Gastrocnemius medialis (tissue), 4 donors: ENCODE results near the gene ARHGAP9. TPM values are rescaled to one million over a fixed set of nuclear protein-coding genes. Genes with fewer than 3 reads are reported as not detected.
"Not testable (repeated sequence)": the region's sequence is repeated elsewhere in the genome, so short reads cannot be mapped to it uniquely, and the experiment has no call there.

Source experiments
- ATAC-seq, 2 donors: fragments of 150-250 bp; one replicate each; pipeline ENCODE4 v1.9.1; 2016
- DNase-seq, 2 donors: peaks; one replicate each; pipeline ENCODE4 v3.0.0-alpha.2; 2019
- H3K27ac ChIP-seq, 4 donors: fragments of 200-600 bp; sonication (generic); 1 replicate in 1 of 4; 2 replicates in 3 of 4; pipeline ENCODE4 v1.5.1; 2016 to 2018; ENCODE audit warnings: mild to moderate bottlenecking in 2 of 4, moderate library complexity in 1 of 4
- H3K27me3 ChIP-seq, 3 donors: fragments of 200-600 bp; sonication (generic) in 2 of 3; 1 replicate in 1 of 3; 2 replicates in 2 of 3; pipeline versions ENCODE4 v1.5.1 to v1.6.0; 2016 to 2019; ENCODE audit warnings: mild to moderate bottlenecking in 1 of 3, moderate library complexity in 1 of 3
- H3K36me3 ChIP-seq, 2 donors: fragments of 200-600 bp; sonication (generic) in 1 of 2; one replicate each; pipeline ENCODE4 v1.5.1; 2017 to 2018
- H3K4me1 ChIP-seq, 2 donors: fragments of 200-600 bp; sonication (generic) in 1 of 2; one replicate each; pipeline ENCODE4 v1.5.1; 2016 to 2017; ENCODE audit warnings: mild to moderate bottlenecking in 2 of 2
- H3K4me3 ChIP-seq, 4 donors: fragments of 200-600 bp; sonication (generic) in 3 of 4; 1 replicate in 1 of 4; 2 replicates in 3 of 4; pipeline ENCODE4 v1.5.1; 2016 to 2019; ENCODE audit warnings: mild to moderate bottlenecking in 2 of 4
- H3K9me3 ChIP-seq, 3 donors: fragments of 200-600 bp; sonication (generic) in 2 of 3; 1 replicate in 1 of 3; 2 replicates in 2 of 3; pipeline ENCODE4 v1.5.1; 2016 to 2019
- POLR2A ChIP-seq, 2 donors: fragments of 450-650 bp; IDR thresholded peaks; one replicate each; pipeline ENCODE4 v1.6.1; 2017; ENCODE audit warnings: antibody characterized with exemption in 2 of 2, mild to moderate bottlenecking in 2 of 2, moderate library complexity in 2 of 2
- in situ Hi-C, 4 donors: fragments of 200-750 bp; cut with MboI; loops; one replicate each; pipeline versions ENCODE4 v1.15.0 to v1.8.0; 2017; ENCODE audit warnings: low sequenced_read_pairs in 4 of 4
- intact Hi-C: fragments of 100-400 bp; cut with DNase I; formaldehyde crosslinking; loops from one replicate; pipeline ENCODE4 v1.15.1; 2023; ENCODE audit warnings: low total_unique reads
- microRNA counts, 2 donors: library from miRNA; unstranded; fragments of <30 nt; microRNA quantifications; one replicate each; lab custom pipeline; 2016
- microRNA-seq, 2 donors: library from miRNA; unstranded; fragments of <30 nt; microRNA quantifications; one replicate each; pipeline ENCODE4, GENCODE V29; 2016; ENCODE audit warnings: borderline replicate concordance in 2 of 2
- total RNA-seq, 4 donors: library from RNA; depleted of rRNA; stranded (reverse); fragments of >200 nt; gene quantifications; one replicate each; pipeline versions ENCODE4 v1.1.0 to v1.2.3, GENCODE V29; 2016
- TF ChIP-seq, protein P1 (sequence below), 5 experiments: fragments of 450-650 bp in 3 of 5; fragments of 200-600 bp in 2 of 5; sonication (generic) in 2 of 5; IDR thresholded peaks in 4 of 5; conservative IDR thresholded peaks in 1 of 5; 1 replicate in 4 of 5; 2 replicates in 1 of 5; pipeline ENCODE4 v1.5.1; 2016 to 2019; ENCODE audit warnings: antibody characterized with exemption in 5 of 5, mild to moderate bottlenecking in 3 of 5, moderate library complexity in 3 of 5

Gene ARHGAP9
- total RNA-seq, 4 donors from 2014 or later: 2.7 to 5.1 (median 4.7) TPM

- intact Hi-C loops: loop anchor here (1.0 kb wide), 1 partner anchor 90 kb away; no protein-coding TSS in a partner anchor
- in situ Hi-C loops: loop anchor here in 2 of 4 donors (10.0 to 25.0 kb wide), 2 partner anchors 167 to 185 kb away; partner anchors contain the start of gene STAC3 (in 1 of the 2)
- no peaks in the 10 kb centered on the region for H3K36me3 ChIP-seq
- peaks cover 6 to 14% of the 10 kb centered on the region in 2 donors for H3K4me1 ChIP-seq
- no peaks in the 10 kb centered on the region for H3K27me3 ChIP-seq
- H3K27ac ChIP-seq: peak overlapping the region; percentile 91 to 95 (median 95)
- ATAC-seq (no peak), DNase-seq (no peak)
- peak overlapping the region; percentile 66 to 92 (median 70) for H3K4me3 ChIP-seq
- H3K9me3 ChIP-seq: no peaks in the 10 kb centered on the region
- TF ChIP-seq, protein P1, sequence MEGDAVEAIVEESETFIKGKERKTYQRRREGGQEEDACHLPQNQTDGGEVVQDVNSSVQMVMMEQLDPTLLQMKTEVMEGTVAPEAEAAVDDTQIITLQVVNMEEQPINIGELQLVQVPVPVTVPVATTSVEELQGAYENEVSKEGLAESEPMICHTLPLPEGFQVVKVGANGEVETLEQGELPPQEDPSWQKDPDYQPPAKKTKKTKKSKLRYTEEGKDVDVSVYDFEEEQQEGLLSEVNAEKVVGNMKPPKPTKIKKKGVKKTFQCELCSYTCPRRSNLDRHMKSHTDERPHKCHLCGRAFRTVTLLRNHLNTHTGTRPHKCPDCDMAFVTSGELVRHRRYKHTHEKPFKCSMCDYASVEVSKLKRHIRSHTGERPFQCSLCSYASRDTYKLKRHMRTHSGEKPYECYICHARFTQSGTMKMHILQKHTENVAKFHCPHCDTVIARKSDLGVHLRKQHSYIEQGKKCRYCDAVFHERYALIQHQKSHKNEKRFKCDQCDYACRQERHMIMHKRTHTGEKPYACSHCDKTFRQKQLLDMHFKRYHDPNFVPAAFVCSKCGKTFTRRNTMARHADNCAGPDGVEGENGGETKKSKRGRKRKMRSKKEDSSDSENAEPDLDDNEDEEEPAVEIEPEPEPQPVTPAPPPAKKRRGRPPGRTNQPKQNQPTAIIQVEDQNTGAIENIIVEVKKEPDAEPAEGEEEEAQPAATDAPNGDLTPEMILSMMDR (IDR thresholded peaks at IDR 0.05 in 4 of 5, conservative IDR thresholded peaks at IDR 0.05 in 1 of 5): no peak
- no peak for TF ChIP-seq POLR2A (IDR thresholded peaks at IDR 0.05)
Observed at GRCh38 chr12:57429473-57430111, 50.1 kb downstream of the ARHGAP9 start.

- H3K27ac ChIP-seq: peak overlapping the region; percentile 91 to 95 (median 95)
- no peaks in the 10 kb centered on the region for H3K9me3 ChIP-seq
- TF ChIP-seq, protein P1 (IDR thresholded peaks at IDR 0.05 in 4 of 5, conservative IDR thresholded peaks at IDR 0.05 in 1 of 5): no peak
- no peak for TF ChIP-seq POLR2A (IDR thresholded peaks at IDR 0.05)
- DNase-seq: no peak
- intact Hi-C loops: no loop called here
- peak overlapping the region in 1 of 4 donors; percentile 92 for H3K4me3 ChIP-seq
- no peak for ATAC-seq
- no peaks in the 10 kb centered on the region for H3K27me3 ChIP-seq
- in situ Hi-C loops: loop anchor here in 1 of 4 donors (25.0 kb wide), 1 partner anchor 167 kb away; the partner anchor contains the start of gene STAC3
- H3K4me1 ChIP-seq: peaks cover 6 to 14% of the 10 kb centered on the region in 2 donors
- H3K36me3 ChIP-seq: no peaks in the 10 kb centered on the region
Observed at GRCh38 chr12:57428965-57429364, 50.7 kb downstream of the ARHGAP9 start.

DNA sequence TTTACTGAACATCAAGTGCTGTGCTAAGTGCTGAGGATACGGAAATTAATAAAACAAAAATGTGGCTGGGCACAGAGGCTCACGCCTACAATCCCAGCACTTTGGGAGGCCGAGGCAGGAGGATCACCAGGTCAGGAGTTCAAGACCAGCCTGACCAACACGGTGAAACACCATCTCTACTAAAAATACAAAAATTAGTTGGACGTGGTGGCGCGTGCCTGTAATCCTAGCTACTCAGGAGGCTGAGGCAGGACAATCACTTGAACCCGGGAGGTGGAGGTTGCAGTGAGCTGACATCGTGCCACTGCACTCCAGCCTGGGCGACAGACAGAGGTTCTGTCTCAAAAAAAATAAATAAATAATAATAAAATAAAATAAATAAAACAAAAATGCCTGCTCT lies 52.7 kb downstream of the ARHGAP9 start:
- H3K4me3 ChIP-seq, ATAC-seq, intact Hi-C loops, H3K27me3 ChIP-seq, H3K27ac ChIP-seq, DNase-seq, H3K36me3 ChIP-seq, H3K9me3 ChIP-seq: not testable (repeated sequence)
- H3K4me1 ChIP-seq: peaks cover 6 to 14% of the 10 kb centered on the region in 2 donors
- in situ Hi-C loops: loop anchor here in 1 of 4 donors (25.0 kb wide), 1 partner anchor 165 kb away; the partner anchor contains the start of gene STAC3

MicroRNAs within 50 kb of the gene (microRNA counts, 767-probe panel; counts per million panel counts)
- 356 to 448 counts per million in 2 donors for microRNA hsa-miR-616-3p (lab: Ali Mortazavi, UCI)

Small RNA genes within 50 kb of the gene (microRNA-seq; reads per million reads assigned to microRNA genes)
- gene MIR616 (0.85 to 4.7 reads per million in 2 donors), gene MIR6758 (0 reads per million in 2 donors)

Other genes starting within 250 kb of the ARHGAP9 start
- 1,000 to 10,000 TPM in 2 of 4 donors, 100 to 1,000 TPM in 2; 459 to 1,596 (median 855) TPM for gene STAC3, start 228.7 kb downstream of the ARHGAP9 start, total RNA-seq
- gene R3HDM2, start 48.8 kb downstream of the ARHGAP9 start, total RNA-seq: 10 to 100 TPM; 24.1 to 27.1 (median 25.6) TPM
- under 1 TPM in 2 of 4 donors, not detected in 2; 0.20 to 0.35 TPM for gene INHBC, start 45.1 kb downstream of the ARHGAP9 start, total RNA-seq
- gene INHBE, start 24.6 kb downstream of the ARHGAP9 start, total RNA-seq: 1 to 10 TPM in 2 of 4 donors, not detected in 2; 1.5 to 2.2 TPM
- gene GLI1, start 20.1 kb downstream of the ARHGAP9 start, total RNA-seq: 1 to 10 TPM in 1 of 4 donors, not detected in 3; 1.0 TPM
- 10 to 100 TPM; 37.7 to 81.1 (median 42.0) TPM for gene MARS1, start 8.2 kb upstream of the ARHGAP9 start, total RNA-seq
- gene DDIT3, start 40.6 kb upstream of the ARHGAP9 start, total RNA-seq: 10 to 100 TPM; 11.8 to 46.4 (median 17.1) TPM
- 10 to 100 TPM in 3 of 4 donors, 1 to 10 TPM in 1; 5.5 to 20.3 (median 12.9) TPM for gene MBD6, start 43.0 kb upstream of the ARHGAP9 start, total RNA-seq
- gene DCTN2, start 67.3 kb upstream of the ARHGAP9 start, total RNA-seq: 100 to 1,000 TPM; 147 to 265 (median 177) TPM
- under 1 TPM in 2 of 4 donors, not detected in 2; 0.09 to 0.36 TPM for gene KIF5A, start 70.2 kb upstream of the ARHGAP9 start, total RNA-seq
- gene PIP4K2C, start 111.3 kb upstream of the ARHGAP9 start, total RNA-seq: 10 to 100 TPM; 11.2 to 22.0 (median 14.6) TPM
- gene DTX3, start 125.0 kb upstream of the ARHGAP9 start, total RNA-seq: 10 to 100 TPM in 1 of 4 donors, 1 to 10 TPM in 3; 3.5 to 13.8 (median 6.8) TPM
- 1 to 10 TPM; 1.9 to 3.3 (median 2.4) TPM for gene ARHGEF25, start 131.6 kb upstream of the ARHGAP9 start, total RNA-seq
- gene B4GALNT1, start 153.3 kb upstream of the ARHGAP9 start, total RNA-seq: 10 to 100 TPM; 13.2 to 25.5 (median 16.6) TPM
- gene OS9, start 214.3 kb upstream of the ARHGAP9 start, total RNA-seq: 100 to 1,000 TPM in 3 of 4 donors, 10 to 100 TPM in 1; 77.0 to 152 (median 106) TPM